ENCODE data around the gene MRPL52. TPM values are rescaled to one million over a fixed set of nuclear protein-coding genes. Genes with fewer than 3 reads are reported as not detected.
A peak's percentile ranks its signal among the peaks of the same experiment; 100 is the strongest.

Gene MRPL52
- total and polyA plus RNA-seq, 10 of the 15 experiments (the other 5 are each of a cell fraction or from before 2014, with no cell fraction given) = 51.7 to 541 (median 142) TPM

GRCh38 chr14:22870811-22871223, 41.1 kb downstream of the MRPL52 start (continued):
- TF ChIP-seq, protein P1, sequence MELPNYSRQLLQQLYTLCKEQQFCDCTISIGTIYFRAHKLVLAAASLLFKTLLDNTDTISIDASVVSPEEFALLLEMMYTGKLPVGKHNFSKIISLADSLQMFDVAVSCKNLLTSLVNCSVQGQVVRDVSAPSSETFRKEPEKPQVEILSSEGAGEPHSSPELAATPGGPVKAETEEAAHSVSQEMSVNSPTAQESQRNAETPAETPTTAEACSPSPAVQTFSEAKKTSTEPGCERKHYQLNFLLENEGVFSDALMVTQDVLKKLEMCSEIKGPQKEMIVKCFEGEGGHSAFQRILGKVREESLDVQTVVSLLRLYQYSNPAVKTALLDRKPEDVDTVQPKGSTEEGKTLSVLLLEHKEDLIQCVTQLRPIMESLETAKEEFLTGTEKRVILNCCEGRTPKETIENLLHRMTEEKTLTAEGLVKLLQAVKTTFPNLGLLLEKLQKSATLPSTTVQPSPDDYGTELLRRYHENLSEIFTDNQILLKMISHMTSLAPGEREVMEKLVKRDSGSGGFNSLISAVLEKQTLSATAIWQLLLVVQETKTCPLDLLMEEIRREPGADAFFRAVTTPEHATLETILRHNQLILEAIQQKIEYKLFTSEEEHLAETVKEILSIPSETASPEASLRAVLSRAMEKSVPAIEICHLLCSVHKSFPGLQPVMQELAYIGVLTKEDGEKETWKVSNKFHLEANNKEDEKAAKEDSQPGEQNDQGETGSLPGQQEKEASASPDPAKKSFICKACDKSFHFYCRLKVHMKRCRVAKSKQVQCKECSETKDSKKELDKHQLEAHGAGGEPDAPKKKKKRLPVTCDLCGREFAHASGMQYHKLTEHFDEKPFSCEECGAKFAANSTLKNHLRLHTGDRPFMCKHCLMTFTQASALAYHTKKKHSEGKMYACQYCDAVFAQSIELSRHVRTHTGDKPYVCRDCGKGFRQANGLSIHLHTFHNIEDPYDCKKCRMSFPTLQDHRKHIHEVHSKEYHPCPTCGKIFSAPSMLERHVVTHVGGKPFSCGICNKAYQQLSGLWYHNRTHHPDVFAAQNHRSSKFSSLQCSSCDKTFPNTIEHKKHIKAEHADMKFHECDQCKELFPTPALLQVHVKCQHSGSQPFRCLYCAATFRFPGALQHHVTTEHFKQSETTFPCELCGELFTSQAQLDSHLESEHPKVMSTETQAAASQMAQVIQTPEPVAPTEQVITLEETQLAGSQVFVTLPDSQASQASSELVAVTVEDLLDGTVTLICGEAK (IDR thresholded peaks at IDR 0.05; ENCODE audit: borderline replicate concordance) = no peak; the same call in 1 of the 2 replicates
- TF ChIP-seq CHD4 (IDR thresholded peaks at IDR 0.05) = no peak
- TF ChIP-seq ZZZ3 (IDR thresholded peaks at IDR 0.05; ENCODE audit: control insufficient read depth, insufficient read length, low read depth) = no peak
- TF ChIP-seq GABPA (IDR thresholded peaks at IDR 0.05; ENCODE audit: low read depth) = peak; percentile 46; the same call in 1 of the 2 replicates
- TF ChIP-seq, protein P2, sequence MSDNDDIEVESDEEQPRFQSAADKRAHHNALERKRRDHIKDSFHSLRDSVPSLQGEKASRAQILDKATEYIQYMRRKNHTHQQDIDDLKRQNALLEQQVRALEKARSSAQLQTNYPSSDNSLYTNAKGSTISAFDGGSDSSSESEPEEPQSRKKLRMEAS (IDR thresholded peaks at IDR 0.05; ENCODE audit: low read depth, low read length) = no peak
- TF ChIP-seq SRF (IDR thresholded peaks at IDR 0.05; ENCODE audit: low read depth in 2 of 2, low read length in 2 of 2) = peak; percentile 80 to 95
- TF ChIP-seq JUND (IDR thresholded peaks at IDR 0.05; ENCODE audit: low read depth, low read length) = peak; percentile 48; the same call in 1 of the 2 replicates
- TF ChIP-seq IRF5 (IDR thresholded peaks at IDR 0.05; ENCODE audit: borderline replicate concordance) = no peak
- TF ChIP-seq REST (IDR thresholded peaks at IDR 0.05; ENCODE audit: low read depth, low read length) = no peak
- TF ChIP-seq BMI1 (IDR thresholded peaks at IDR 0.05; ENCODE audit: borderline replicate concordance) = no peak
- no peak for TF ChIP-seq ATF3 (IDR thresholded peaks at IDR 0.05; ENCODE audit: borderline replicate concordance, extremely low read depth, low read depth, low read length)
- TF ChIP-seq, protein P3, sequence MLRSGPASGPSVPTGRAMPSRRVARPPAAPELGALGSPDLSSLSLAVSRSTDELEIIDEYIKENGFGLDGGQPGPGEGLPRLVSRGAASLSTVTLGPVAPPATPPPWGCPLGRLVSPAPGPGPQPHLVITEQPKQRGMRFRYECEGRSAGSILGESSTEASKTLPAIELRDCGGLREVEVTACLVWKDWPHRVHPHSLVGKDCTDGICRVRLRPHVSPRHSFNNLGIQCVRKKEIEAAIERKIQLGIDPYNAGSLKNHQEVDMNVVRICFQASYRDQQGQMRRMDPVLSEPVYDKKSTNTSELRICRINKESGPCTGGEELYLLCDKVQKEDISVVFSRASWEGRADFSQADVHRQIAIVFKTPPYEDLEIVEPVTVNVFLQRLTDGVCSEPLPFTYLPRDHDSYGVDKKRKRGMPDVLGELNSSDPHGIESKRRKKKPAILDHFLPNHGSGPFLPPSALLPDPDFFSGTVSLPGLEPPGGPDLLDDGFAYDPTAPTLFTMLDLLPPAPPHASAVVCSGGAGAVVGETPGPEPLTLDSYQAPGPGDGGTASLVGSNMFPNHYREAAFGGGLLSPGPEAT (IDR thresholded peaks at IDR 0.05; ENCODE audit: low read depth) = no peak
- TF ChIP-seq, protein P4, sequence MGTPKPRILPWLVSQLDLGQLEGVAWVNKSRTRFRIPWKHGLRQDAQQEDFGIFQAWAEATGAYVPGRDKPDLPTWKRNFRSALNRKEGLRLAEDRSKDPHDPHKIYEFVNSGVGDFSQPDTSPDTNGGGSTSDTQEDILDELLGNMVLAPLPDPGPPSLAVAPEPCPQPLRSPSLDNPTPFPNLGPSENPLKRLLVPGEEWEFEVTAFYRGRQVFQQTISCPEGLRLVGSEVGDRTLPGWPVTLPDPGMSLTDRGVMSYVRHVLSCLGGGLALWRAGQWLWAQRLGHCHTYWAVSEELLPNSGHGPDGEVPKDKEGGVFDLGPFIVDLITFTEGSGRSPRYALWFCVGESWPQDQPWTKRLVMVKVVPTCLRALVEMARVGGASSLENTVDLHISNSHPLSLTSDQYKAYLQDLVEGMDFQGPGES (IDR thresholded peaks at IDR 0.05) = no peak
- no peak for TF ChIP-seq BCL11A (IDR thresholded peaks at IDR 0.05; ENCODE audit: low read depth, low read length)
- TF ChIP-seq HDAC2 (IDR thresholded peaks at IDR 0.05) = no peak
- TF ChIP-seq PKNOX1 (IDR thresholded peaks at IDR 0.05) = peak; percentile 56
